Limb (tissue), 2 donors: ENCODE measurements around the gene AP3S1.
"Not testable (repeated sequence)": the region's sequence is repeated elsewhere in the genome, so short reads cannot be mapped to it uniquely, and the experiment has no call there.

ENCODE experiments used
- DNase-seq, 2 donors: peaks; one replicate each; pipeline ENCODE4 v3.0.0-alpha.2; 2016; ENCODE audit errors: extremely low spot score in 2 of 2

The AP3S1 gene

DNA sequence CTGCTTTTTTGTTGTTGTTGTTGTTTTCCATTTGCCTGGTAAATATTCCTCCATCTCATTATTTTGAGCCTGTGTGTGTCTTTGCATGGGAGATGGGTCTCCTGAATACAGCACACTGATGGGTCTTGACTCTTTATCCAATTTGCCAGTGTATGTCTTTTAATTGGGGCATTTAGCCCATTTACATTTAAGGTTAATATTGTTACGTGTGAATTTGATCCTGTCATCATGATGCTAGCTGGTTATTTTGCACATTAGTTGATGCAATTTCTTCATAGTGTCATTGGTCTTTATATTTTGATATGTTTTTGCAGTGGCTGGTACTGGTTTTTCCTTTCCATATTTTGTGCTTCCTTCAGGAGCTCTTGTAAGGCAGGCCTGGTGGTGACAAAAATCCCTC lies 16.8 kb upstream of the AP3S1 start:
- not testable (repeated sequence) for DNase-seq

DNA sequence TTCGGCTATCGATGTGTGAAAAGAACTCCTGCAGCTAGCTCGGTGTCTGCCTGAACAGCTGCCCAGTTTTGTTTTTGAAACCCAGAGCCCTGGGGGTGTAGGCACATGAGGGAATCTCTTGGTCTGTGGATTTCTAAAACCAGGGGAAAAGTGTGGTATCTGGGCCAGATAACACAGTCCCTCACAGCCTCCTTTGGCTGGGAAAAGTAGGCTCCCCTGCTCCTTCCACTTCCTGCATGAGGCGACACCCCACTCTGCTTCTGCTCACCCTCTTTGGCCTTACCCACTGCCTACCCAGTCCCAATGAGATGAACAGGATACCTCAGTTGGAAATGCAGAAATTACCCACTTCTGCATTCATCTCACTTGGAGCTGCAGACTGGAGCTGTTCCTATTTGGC lies 15.8 kb upstream of the AP3S1 start:
- DNase-seq = no peak

DNA sequence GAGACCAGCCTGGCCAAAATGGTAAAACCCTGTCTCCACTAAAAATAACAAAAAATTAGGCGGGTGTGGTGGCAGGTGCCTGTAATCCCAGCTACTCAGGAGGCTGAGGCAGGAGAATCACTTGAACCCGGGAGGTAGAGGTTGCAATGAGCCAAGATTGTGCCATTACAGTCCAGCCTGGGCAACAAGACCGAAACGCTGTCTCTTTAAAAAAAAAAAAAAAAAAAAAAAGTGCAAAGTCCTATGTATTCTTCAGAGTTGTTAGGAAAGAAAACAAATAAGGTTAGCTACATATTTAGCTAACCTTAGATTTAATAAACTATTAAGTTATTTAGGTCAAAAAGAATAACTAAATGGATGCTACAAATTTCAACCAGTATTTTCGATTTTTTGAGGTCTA lies 11.8 kb upstream of the AP3S1 start:
- no peak for DNase-seq

DNA sequence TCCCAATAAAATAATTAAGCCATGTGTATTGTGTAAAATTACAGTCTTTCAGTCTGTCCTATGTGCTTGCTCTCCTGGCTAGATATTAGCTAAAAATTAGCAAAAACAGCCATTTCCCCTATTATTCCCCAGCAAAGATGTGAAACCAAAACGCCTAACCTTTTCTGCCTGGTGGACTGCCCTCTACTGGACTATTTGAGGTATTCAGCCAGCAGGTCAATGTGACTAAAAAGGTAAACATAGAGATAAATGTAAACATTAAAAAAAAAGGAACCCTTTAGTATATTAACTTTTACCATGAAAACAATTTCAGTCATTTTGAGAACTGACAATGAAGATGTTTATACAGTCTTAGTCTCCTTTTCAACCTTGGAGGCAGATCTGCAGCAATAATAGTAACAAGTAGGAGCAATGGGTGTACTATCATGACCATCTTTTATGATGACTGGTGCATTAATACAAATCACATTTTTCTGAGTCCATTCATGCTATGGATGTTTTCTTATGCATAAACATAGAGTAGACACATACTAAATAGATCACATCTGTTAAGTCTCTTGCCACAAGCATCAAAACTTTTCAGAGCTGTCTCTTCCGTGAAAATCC lies 10.5 kb upstream of the AP3S1 start:
- no peak for DNase-seq

DNA sequence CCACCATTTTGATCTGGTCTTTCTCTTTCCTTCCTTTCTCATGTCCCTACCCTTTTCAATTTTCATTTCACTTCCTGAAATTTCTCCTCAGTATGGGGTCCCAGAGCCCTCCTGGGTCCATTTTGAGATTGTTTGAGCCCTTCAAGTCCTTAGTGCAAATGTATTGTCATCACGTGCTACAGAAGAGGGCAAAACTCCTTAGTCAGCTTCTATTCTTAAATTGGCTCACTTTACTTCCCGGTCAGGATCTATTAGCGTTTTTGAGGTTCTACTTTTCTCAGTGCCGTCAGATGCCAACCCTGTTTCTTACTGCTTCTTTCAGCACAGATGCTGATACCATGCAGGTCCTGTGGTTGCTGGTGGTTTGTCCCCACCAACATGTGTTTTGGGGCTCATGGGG lies 6.3 kb upstream of the AP3S1 start:
- DNase-seq = no peak

DNA sequence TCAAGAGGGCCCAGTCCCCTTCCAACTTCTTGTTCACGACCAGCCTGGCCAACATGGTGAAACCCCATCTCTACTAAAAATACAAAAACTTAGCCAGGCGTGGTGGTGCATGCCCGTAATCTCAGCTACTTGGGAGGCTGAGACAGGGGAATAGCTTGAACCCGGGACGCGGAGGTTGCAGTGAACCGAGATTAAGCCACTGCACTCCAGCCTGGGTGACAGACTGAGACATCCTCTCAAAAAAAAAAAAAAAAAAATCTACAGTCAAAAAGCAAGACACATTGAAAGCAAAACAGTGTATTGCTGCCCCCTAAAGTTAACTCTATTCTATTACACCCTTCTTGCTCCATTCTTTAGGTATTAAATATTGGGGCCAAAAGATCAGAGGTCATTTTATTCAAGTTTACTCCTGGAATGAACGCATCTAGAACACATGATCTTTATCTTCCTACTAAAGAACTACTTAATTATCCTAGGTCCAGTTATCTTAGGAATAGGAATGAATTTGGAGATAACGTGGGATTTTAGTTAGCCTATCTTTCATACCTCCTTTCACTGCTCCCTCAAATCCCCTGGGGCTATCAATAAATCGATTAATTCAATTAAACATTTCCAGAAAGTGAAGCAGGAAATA lies 2.7 kb upstream of the AP3S1 start:
- peak in 1 of 2 donors; percentile 65 for DNase-seq

DNA sequence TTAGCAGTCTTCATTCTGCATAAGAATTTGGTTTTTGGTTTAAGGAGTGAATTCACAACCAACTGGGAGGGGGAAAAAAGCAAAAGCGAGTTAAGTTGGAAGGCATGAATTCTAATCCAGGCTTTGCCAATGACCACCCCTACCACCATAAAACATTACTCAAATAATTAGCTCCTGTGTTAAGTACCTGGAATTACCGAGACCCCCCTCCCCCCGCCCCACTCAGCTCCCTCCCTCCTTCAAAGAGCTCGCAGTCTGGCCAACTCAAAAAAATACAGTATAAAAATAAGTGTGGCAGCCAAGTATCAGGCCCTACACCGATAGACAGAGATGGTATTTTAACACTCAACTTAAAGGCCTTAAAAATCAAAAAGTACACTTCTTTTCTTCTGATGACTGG lies 862 bp upstream of the AP3S1 start:
- DNase-seq = no peak

DNA sequence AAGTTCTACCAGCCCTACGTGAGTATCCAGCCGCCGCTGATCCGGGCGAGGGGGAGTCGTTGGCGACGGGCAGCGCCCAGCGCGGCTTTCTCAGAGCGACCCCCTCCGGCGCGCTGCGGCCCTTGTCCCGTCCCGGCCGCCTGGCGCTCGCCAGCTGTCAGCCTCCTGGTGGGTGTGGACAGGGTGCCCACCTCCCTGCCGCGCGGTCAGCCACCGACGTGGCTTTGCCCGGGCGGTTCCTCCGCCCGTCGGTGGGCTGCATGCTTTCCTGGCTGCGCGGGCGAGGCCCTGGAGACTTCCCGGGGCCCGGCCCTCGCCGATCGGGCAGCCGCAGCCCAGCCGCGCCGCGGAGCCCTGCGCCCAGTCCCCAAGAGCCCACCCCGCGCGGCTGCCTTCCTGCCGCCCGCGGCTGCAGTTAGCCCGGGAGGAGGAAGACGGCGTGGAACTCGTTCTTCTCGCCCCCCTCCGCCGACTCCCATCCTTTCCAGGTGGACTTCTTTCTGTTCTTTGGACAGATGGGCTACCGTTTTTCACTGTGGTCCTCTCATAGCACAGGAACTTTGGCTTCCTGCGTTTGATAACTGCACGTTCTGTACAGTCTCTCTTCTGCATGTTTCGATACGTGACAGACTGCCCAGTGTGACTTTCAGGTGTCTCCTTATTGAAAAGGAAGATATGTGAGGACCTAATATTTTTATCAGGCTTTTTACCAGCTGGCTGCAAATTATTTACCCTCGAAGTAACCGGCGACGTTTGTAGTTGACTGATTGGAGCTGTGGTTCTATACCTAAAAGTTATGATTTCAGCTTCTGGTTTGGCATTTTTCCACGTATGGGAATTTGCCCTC lies 577 bp downstream of the AP3S1 start:
- no peak for DNase-seq

DNA sequence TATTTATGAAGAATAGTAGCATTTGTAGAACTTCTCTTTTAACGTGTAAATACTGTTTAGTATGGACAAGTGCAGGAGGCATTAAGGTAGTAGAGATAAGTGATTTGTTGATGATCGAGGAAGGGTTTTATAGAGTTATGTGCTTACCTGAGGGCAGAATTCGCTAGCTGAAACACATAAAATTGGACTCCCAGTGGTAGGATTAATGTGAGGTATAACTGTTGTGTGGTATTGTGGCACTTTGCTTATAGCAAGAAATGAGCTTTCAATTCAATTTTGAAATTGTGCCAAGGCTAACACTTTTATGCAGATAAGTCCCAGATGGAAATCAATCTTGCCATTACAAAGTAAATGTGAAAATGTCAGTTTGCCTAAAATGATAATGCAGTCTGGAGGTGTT lies 1.2 kb downstream of the AP3S1 start:
- no peak for DNase-seq

DNA sequence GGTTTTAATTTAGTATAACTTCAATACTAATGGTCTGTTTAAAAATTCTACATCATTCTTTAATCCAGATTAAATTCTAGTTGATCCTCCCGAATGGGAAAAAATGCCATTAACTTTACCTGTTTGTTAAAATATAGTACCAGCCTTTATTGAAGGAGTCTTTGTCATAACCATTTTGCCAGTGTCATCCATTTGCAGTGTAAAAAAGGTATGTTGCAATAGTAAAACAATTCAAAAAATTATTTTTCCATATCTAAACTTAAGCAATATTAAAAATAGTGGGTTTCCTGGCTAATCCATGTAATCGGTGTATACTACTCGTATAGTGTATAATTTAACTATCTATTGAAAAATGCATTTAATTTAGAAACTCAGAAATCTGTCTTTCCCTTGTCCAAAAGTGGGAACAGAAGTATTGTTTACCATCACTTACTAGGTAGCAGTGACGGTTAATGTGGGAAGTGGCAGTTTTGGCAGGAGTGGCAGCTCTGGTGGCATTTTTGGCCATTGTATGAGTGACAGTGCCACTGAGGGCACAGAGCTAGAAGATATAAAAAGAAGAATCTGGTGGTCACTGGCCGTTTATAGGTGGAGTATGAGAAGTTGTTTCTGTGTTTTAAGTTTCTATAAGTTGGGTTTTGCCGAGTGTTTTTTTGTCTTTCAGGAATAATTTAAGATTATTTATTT lies 1.9 kb downstream of the AP3S1 start:
- no peak for DNase-seq

DNA sequence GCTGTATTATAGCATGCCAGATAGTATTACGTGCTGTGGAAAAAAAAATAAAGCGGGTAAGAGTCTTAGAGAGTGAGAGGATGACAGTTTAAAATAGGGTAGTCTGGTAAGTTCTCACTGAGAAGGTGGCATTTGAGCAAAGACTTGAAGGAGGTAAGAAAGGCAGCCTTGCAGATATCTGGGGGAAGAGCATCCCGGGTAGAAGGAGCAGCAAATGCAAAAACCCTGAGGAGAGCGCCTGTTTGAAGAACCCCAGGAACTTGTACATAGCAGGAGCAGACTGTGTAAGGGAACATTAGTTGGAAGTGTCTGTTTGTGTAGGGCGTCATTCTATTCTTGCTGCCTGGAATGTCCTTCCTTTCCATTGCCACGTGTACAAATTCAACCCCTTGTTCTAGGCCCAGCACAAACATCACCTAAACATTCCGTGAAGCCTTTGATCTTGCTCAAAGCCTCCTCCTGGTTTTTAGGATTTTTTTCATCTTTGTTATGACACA lies 2.6 kb downstream of the AP3S1 start:
- no peak for DNase-seq

DNA sequence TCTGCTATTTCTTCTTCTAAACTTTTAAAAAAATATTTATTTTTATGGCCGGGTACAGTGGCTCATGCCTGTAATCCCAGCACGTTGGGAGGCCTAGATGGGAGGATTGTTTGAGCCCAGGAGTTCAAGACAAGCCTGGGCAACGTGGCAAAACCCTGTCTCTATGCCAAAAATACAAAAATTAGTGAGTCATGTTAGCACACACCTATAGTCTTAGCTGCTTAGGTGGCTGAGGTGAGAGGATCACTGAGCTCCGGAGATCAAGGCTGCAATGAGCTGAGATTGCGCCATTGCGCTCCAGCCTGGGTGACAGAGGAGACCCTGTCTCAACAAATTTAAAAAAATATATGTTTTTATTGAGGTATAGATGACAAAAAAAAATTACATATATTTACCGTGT lies 5.6 kb downstream of the AP3S1 start:
- DNase-seq = no peak

DNA sequence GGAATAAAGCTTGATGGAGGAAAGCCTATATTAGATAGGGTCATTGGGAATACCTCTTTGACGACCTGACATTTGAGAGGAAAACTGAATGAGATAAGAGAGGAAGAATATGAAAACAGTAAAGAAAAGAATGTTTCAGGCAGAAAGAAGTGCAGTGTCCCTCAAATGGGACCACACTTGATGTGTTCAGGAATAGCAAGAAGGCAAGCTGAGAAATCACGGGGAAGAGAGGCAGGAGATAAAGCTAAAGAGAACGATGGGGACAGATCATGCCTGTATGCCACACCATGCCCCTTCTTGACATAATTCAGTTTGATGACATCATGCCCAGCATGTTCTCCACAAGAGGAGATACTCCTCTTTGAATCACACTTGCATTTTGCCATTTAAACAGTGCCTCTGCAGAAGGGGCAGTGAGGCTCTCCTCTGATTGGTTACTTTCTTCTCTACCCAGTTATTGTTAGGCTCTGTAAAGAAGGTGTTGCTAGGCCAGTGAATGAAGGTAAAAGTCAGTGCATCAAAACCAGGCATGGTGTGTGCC lies 7.6 kb downstream of the AP3S1 start:
- DNase-seq = no peak

DNA sequence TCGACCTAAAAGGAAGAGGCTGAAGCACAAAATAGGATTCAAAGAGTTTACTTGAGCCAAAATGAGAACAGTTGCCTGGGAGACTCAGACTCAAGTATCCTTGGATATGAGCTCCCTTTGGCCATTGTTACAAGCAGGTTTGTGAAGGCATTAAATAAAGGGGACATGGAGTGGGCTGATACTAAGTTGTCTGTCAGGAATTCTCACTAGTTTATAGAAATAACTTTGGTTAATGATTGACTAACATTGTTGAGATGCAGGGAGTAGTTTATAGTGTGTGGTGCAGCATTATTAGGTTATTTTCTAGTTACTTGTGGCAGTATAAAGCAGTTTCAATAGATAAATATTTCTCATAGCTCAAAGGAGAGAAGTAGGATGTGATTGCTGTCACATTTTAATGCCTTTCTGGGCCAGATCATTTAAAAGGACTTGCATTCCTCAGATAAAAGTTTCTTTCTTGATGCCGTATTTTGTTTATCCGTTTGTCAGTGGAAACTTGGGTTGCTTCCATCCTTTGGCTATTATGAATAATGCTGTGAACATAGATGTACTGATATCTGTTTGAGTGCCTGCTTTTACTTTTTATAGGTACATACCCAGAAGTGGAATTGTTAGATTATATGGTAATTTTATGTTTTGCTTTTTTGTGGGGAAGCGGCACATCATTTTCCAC lies 9.1 kb downstream of the AP3S1 start:
- no peak for DNase-seq

DNA sequence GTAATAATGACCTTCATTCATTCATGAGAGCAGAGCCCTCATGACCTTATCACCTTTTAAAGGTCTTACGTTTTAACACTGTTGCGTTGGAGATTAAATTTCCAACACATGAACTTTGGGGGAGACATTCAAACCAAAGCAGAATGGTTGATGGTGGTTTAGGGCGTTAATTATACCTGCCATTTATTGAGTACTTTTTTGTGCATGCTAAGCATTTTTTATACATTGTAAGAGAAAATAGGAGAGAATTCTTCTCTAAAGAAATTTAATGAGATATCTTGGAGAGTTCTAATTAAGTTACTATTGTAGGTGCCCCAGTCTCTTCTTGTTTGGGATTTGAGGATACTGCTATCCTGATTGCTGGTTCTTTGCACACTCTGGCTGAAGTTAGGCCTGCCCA lies 12.4 kb downstream of the AP3S1 start:
- DNase-seq = no peak

DNA sequence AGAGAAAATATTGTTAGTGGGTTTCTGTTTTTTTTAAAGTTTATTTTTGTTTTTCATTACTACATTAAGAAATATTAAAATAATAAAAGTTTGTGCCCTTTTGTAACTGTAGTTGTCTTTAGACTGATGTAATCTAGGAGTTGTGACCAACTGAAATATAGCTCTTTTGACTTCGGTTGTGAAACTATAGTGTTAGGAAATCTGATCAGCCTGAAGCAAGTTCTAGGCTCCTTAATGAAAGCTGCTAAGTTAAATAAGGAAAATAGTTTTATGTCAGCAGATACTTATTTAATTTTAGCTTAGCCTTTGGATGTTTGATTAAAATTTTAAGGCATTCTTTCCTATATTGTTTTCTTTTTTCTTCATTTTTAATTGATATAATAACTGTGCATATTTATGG lies 14.2 kb downstream of the AP3S1 start:
- no peak for DNase-seq

DNA sequence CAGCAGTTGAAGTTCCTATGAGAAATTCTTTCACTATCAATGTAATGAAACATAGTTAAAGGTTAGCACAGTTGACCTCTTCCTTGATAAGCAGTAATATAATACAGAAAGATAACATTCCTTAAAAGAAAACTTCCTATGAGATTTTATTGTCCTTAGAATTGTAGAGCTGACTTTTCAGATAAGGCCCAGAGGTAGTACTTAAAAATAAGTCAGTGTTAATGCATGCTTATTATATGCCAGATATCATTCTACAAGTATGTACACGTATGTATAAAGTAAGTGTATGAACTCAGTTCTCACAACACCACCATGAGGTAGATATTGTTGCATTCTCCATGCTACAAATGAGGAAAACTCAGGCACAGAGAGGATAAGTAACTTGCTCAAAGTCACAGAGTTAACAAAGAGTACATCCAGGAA lies 15.3 kb downstream of the AP3S1 start:
- DNase-seq = no peak

DNA sequence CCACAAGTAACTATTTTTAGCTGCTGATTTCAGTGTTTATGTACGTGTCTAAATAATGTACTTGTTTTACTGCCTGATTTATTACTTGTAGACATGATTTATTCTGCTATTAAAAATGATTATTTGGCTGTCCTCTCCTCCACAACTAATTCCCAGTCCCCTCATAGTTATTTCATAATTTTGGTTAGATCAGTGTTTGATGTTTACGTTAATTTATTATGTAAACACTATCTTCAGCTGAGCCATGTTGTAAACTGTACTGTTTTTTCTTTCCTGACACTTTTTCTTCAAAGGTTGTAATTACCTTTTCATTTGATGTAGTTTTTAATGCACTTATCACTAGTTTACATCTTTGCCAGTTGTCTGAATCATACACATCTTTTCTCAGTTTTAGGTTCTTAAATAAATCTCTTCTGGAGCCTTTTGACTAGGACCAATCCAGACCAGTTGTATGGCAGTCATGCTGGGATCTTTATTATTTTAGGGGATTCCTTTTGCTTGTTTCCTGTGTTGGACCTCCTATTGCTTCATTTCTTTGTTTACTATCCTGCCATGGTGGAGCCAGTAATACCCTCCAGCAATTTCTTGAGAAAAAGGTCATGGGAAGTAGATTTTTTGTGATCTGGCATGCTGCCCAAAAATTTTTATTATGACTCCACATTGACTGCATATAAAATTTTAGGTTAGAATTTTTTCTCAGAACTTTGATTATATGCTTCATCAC lies 16.1 kb downstream of the AP3S1 start:
- DNase-seq = no peak

DNA sequence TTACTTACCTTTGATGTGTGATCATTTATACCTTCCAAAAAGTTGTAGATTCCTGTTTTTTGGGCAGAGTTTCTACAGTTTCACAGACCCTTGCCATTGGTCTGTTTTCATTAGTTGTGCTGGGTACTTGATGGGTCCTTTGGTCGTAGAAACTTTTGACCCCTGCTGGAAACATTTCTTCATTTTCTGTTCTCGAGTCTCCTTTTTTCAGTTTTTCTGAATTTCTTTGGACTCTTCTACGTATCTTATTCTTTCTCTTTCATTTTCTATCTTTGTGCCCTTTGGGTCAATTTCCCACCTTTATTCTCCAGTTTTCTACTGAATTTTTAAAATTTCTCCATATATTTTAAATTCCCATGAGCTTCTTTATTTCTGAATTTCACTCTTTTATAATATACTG lies 16.7 kb downstream of the AP3S1 start:
- DNase-seq = no peak

DNA sequence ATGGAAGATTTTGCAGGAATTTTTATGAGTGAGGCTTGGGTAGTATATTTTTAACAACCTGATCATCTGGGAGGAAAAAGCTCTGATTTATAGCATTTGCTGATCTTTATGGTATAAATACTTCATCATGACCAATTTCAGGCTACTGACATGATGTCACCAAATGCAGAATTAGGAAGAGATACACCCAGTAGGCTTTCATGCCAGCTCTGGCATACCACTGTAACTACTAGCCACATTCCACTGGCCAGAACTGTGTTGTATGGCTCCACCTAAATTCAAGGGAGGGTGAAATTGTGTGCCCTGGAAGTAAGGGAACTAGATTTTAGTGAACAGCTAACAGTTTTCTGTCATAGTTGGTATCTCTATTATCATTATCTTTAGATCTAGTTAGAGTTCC lies 17.6 kb downstream of the AP3S1 start:
- DNase-seq = no peak
